ENCODE measurements around the gene CDC25B. TPM values are rescaled to one million over a fixed set of nuclear protein-coding genes. Genes with fewer than 3 reads are reported as not detected.

The CDC25B gene
- polyA plus RNA-seq (2012; ENCODE audit: missing spikeins): 13.1 TPM

DNA sequence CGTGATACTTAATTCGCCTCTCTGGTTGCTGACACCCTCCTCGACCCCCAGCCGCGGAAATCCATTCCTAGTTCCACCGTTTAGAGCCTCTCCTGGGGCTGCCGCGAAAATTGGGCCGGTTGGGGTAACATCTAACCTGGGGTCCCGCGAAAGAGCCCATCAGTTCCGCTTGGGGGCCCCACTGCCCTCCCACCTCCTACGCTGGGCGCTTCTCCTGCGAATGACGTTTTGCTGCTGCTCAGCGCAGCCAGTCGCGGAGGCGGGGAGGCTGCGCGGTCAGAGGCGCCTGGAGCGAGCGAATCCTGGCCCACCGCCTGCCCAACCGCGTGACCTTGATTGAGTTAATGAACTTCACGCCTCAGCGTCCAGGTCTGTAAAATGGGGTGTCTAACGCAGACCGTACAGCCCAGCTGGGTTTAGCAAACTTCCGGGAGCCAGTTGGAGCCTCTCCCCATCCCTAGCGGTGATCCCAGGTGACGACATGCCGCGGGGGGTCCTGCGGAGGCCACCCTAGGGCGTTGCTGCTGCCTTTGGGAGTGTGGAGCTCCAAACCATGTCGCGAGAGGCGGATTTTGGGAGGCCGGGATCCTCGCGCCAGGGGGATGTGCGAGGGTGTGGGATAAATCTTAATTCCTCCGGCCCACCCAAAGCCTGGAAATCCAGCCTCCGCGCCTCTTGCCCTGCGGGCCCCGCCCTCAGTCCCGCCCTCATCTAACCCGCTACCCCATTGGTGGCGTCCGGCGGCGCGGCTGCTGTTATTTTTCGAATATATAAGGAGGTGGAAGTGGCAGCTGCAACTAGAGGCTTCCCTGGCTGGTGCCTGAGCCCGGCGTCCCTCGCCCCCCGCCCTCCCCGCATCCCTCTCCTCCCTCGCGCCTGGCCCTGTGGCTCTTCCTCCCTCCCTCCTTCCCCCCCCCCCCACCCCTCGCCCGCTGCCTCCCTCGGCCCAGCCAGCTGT, at the start of gene CDC25B:
TSS of gene CDC25B (plus strand) at position 800 of the 958 bp plus-strand sequence. CDS start 222 bp downstream, outside the sequence.
- DNase-seq (ENCODE audit: insufficient read length) (peak; percentile 93), FAIRE-seq (peak; percentile 94)

GRCh38 chr20:3747471-3747870, 48.6 kb upstream of the CDC25B start:
- TF ChIP-seq TAF1 (IDR thresholded peaks at IDR 0.05; ENCODE audit: borderline replicate concordance, low read depth, low read length): no peak
- no peak for TF ChIP-seq POLR2A (IDR thresholded peaks at IDR 0.05; ENCODE audit: low read depth, low read length)
- TF ChIP-seq POLR2AphosphoS5 (IDR thresholded peaks at IDR 0.05; ENCODE audit: low read depth, low read length): no peak
- DNase-seq (ENCODE audit: insufficient read length): no peak
- FAIRE-seq: no peak

More for the DNA sequence above, at the start of gene CDC25B:
- no peak for TF ChIP-seq TAF1 (IDR thresholded peaks at IDR 0.05; ENCODE audit: borderline replicate concordance, low read depth, low read length)
- peak; percentile 70 for TF ChIP-seq POLR2A (IDR thresholded peaks at IDR 0.05; ENCODE audit: low read depth, low read length)
- TF ChIP-seq POLR2AphosphoS5 (IDR thresholded peaks at IDR 0.05; ENCODE audit: low read depth, low read length): peak; percentile 42; the same call in 1 of the 2 replicates

DNA sequence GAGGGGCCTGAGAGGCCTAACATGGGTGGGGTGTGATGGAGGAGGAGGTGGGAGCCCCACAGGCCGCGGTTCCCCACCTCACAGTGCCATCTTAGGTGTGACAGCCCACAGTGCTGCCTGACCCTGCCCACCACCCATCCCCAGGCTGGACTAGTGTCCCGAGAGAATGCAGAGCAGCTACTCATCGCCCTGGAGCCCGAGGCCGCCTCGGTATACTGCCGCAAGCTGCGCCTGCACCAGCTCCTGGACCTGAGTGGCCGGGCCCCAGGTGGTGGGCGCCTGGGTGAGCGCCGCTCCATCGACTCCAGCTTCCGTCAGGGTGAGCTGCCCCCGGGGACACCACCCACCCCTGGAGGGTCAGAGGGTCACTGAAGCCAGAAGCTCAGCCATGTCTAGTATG, 48.0 kb upstream of the CDC25B start:
- no peak for TF ChIP-seq POLR2AphosphoS5 (IDR thresholded peaks at IDR 0.05; ENCODE audit: low read depth, low read length)
- TF ChIP-seq TAF1 (IDR thresholded peaks at IDR 0.05; ENCODE audit: borderline replicate concordance, low read depth, low read length): no peak
- TF ChIP-seq POLR2A (IDR thresholded peaks at IDR 0.05; ENCODE audit: low read depth, low read length): no peak
- no peak for FAIRE-seq
- no peak for DNase-seq (ENCODE audit: insufficient read length)

DNA sequence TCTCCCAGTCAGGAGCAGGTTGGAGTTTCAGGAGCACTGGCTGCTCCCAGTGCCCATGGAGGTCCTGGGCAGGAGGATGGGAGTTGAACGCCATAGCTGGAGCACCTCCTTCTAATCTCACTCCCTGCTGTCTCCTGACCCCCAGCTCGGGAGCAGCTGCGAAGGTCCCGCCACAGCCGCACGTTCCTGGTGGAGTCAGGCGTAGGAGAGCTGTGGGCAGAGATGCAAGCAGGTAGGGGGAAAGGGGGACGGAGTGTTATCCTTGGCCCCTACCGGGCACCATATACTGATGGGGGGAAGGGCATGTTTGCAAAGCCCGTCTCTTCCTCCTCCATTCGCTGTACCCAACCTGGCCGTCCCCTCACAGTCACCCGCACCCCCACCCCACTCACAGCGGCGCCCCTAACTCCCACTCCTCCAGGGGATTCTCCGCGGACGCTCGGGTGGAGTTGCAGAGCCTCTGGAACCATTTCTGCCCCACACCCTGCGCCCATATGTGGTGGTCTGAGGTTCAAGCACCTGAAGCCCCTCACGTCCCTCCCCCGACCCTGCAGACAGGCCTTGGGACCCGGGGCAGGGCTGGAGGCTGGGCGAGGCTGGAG, 46.9 kb upstream of the CDC25B start:
- FAIRE-seq (no peak), DNase-seq (ENCODE audit: insufficient read length) (no peak)
- no peak for TF ChIP-seq POLR2AphosphoS5 (IDR thresholded peaks at IDR 0.05; ENCODE audit: low read depth, low read length)
- TF ChIP-seq POLR2A (IDR thresholded peaks at IDR 0.05; ENCODE audit: low read depth, low read length): no peak
- TF ChIP-seq TAF1 (IDR thresholded peaks at IDR 0.05; ENCODE audit: borderline replicate concordance, low read depth, low read length): no peak

GRCh38 chr20:3749689-3750531, 46.2 kb upstream of the CDC25B start:
- DNase-seq (ENCODE audit: insufficient read length) (peak; percentile 62), FAIRE-seq (no peak)
- TF ChIP-seq POLR2AphosphoS5 (IDR thresholded peaks at IDR 0.05; ENCODE audit: low read depth, low read length): no peak
- TF ChIP-seq POLR2A (IDR thresholded peaks at IDR 0.05; ENCODE audit: low read depth, low read length): no peak
- TF ChIP-seq TAF1 (IDR thresholded peaks at IDR 0.05; ENCODE audit: borderline replicate concordance, low read depth, low read length): no peak

DNA sequence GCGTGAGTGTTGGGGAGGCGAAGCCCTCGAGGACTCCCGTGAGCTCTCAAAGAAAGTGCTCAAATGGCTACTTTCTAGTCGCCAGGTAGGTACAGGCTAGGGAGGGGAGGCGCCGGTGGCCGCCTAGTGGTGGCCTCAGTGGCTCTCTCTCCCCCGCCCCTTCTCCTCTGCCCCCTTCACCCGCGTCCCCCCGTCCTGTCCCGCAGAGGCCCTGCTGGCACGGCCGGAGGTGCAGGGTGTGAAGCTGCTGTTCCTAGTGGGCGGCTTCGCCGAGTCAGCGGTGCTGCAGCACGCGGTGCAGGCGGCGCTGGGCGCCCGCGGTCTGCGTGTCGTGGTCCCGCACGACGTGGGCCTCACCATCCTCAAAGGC, 44.8 kb upstream of the CDC25B start:
- DNase-seq (ENCODE audit: insufficient read length): no peak
- FAIRE-seq: no peak
- TF ChIP-seq TAF1 (IDR thresholded peaks at IDR 0.05; ENCODE audit: borderline replicate concordance, low read depth, low read length) (no peak), POLR2A (IDR thresholded peaks at IDR 0.05; ENCODE audit: low read depth, low read length) (no peak), POLR2AphosphoS5 (IDR thresholded peaks at IDR 0.05; ENCODE audit: low read depth, low read length) (no peak)

DNA sequence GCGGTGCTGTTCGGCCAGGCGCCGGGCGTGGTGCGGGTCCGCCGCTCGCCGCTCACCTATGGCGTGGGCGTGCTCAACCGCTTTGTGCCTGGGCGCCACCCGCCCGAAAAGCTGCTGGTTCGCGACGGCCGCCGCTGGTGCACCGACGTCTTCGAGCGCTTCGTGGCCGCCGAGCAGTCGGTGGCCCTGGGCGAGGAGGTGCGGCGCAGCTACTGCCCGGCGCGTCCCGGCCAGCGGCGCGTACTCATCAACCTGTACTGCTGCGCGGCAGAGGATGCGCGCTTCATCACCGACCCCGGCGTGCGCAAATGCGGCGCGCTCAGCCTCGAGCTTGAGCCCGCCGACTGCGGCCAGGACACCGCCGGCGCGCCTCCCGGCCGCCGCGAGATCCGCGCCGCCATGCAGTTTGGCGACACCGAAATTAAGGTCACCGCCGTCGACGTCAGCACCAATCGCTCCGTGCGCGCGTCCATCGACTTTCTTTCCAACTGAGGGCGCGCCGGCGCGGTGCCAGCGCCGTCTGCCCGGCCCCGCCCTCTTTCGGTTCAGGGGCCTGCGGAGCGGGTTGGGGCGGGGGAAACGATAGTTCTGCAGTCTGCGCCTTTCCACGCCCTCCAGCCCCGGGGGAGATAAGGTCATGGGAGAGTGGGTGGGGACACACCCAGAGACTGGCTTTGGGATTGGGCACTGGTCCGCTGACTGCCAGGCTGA, 44.3 kb upstream of the CDC25B start:
- FAIRE-seq (no peak), DNase-seq (ENCODE audit: insufficient read length) (no peak)
- TF ChIP-seq POLR2A (IDR thresholded peaks at IDR 0.05; ENCODE audit: low read depth, low read length): no peak
- no peak for TF ChIP-seq POLR2AphosphoS5 (IDR thresholded peaks at IDR 0.05; ENCODE audit: low read depth, low read length)
- no peak for TF ChIP-seq TAF1 (IDR thresholded peaks at IDR 0.05; ENCODE audit: borderline replicate concordance, low read depth, low read length)

DNA sequence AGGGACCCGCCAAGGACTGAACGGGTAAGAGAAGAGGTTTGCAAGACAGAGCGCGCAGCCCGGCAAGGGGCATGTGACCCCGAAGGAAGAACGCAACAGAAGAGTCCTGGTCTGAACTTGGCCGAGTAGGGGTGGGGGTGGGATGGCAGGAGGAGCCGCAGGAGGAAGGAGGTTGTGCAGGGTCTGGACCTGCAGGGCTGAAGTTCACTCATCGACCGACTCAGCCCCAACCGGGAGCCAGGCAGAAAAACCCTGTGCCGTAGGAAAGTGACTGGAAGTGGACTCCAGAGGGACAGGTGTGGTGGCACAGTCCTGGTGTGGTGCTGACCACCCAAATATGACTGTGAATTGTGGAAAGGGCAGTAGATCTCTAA, 43.7 kb upstream of the CDC25B start:
- FAIRE-seq (no peak), DNase-seq (ENCODE audit: insufficient read length) (no peak)
- TF ChIP-seq POLR2AphosphoS5 (IDR thresholded peaks at IDR 0.05; ENCODE audit: low read depth, low read length): no peak
- no peak for TF ChIP-seq POLR2A (IDR thresholded peaks at IDR 0.05; ENCODE audit: low read depth, low read length)
- no peak for TF ChIP-seq TAF1 (IDR thresholded peaks at IDR 0.05; ENCODE audit: borderline replicate concordance, low read depth, low read length)

DNA sequence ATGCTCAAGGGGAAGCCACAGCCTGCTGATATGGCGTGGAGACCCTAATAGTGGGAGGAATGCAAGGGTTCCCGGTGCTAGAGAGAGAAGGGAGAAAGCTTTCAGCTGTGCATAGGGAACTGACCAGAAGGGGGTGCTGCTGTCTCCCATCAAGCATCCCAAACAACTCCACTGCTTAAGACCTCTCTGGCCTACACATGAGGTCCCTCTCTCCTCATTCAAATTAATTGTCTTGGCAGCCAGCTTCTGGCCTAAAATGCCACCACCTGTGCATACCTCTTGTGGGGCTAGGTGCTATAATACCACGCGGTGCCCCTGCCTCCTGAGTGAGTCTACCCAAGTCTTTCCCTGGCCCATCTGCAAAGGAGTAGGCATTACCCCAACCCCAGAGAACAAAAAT, 43.0 kb upstream of the CDC25B start:
- TF ChIP-seq TAF1 (IDR thresholded peaks at IDR 0.05; ENCODE audit: borderline replicate concordance, low read depth, low read length): no peak
- no peak for TF ChIP-seq POLR2AphosphoS5 (IDR thresholded peaks at IDR 0.05; ENCODE audit: low read depth, low read length)
- no peak for TF ChIP-seq POLR2A (IDR thresholded peaks at IDR 0.05; ENCODE audit: low read depth, low read length)
- DNase-seq (ENCODE audit: insufficient read length) (peak; percentile 64), FAIRE-seq (peak; percentile 78)

- FAIRE-seq (no peak), DNase-seq (ENCODE audit: insufficient read length) (no peak)
- TF ChIP-seq POLR2A (IDR thresholded peaks at IDR 0.05; ENCODE audit: low read depth, low read length): no peak
- no peak for TF ChIP-seq TAF1 (IDR thresholded peaks at IDR 0.05; ENCODE audit: borderline replicate concordance, low read depth, low read length)
- no peak for TF ChIP-seq POLR2AphosphoS5 (IDR thresholded peaks at IDR 0.05; ENCODE audit: low read depth, low read length)
Observed at GRCh38 chr20:3753501-3754275, 42.4 kb upstream of the CDC25B start.
